GM12872 (cell line): Measurements from ENCODE around the gene SLC46A2.

Experiments
- TF ChIP-seq, protein P1 (sequence below): IDR thresholded peaks from 3 replicates; pipeline ENCODE4 v1.5.1; 2011; ENCODE audit warnings: low read depth, mild to moderate bottlenecking, low read length, moderate library complexity; ENCODE audit not compliant: insufficient read depth

Gene SLC46A2

DNA sequence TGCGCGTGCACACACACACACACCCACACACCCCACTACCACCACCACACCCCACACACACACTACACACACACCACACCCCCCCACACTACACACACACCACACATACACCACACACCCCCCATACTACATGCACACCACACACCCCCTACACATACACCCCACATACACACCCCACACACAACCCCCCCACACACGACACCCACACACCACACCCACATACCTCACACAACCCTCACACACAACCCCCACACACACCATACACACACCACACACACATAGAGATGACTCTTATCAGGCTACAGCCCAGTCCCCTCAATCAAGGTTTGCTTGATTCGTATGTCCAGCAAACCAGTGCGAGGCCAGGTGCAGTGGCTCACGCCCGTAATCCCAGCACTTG, 25.7 kb downstream of the SLC46A2 start:
- TF ChIP-seq, protein P1, sequence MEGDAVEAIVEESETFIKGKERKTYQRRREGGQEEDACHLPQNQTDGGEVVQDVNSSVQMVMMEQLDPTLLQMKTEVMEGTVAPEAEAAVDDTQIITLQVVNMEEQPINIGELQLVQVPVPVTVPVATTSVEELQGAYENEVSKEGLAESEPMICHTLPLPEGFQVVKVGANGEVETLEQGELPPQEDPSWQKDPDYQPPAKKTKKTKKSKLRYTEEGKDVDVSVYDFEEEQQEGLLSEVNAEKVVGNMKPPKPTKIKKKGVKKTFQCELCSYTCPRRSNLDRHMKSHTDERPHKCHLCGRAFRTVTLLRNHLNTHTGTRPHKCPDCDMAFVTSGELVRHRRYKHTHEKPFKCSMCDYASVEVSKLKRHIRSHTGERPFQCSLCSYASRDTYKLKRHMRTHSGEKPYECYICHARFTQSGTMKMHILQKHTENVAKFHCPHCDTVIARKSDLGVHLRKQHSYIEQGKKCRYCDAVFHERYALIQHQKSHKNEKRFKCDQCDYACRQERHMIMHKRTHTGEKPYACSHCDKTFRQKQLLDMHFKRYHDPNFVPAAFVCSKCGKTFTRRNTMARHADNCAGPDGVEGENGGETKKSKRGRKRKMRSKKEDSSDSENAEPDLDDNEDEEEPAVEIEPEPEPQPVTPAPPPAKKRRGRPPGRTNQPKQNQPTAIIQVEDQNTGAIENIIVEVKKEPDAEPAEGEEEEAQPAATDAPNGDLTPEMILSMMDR = no peak

DNA sequence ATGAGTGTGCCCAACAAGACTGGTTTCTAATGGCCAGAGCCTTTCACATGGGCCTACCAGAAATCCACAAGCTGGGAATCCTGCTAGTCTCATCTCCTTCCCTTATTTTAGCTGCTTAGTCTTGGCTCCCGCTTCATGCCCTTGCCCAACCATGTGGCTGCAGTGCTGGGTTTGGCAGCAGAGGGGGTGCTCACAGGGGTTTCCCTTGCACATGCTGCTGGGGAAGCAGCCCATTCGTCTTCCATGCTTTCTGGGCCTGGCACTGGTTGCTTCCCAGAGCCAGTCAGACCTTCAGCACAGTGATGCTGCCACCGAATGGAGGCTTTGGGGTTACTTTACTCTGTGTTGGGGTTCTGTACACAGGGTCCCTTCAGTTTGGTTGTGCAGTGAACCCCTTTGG, 26.3 kb downstream of the SLC46A2 start:
- TF ChIP-seq, protein P1 = no peak

DNA sequence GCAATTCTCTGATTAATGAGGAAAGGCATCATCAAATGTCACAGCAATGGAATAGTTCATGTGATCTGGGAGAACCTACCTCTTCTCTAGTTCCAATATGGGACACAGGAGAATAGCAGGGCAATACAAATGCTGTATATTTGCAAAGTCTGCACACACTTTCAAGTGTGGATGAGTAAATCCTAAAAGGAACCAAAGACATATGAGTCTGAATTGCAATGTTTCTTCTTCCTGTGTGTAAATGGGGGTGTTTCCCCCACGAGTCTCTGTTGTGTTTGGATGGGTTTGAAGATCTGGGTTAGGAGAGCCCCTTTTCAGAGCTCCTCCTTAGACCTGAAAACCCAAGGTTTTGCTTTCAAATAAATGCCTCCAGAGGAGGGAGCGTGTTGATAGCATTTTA, 26.9 kb downstream of the SLC46A2 start:
- TF ChIP-seq, protein P1 = no peak

DNA sequence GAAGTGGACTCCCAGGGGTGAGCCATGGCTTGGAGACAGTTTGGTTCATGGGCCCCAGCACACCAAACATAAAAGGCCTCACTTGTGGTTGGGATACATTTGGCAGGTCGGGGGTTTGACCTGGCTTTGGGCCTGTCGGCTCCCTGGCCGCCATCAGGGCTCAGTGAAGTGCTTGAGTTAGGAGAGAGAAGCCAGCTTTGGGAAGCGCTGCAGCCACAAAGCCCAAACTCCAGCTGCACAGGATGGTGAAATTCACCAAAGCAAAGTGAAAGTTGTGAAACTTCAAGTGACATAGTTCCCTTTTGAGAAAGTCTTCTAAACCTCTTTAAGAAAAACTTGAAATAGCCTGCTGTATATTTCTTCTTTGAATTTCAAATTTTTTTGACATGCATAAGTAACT, 27.5 kb downstream of the SLC46A2 start:
- TF ChIP-seq, protein P1 = no peak

DNA sequence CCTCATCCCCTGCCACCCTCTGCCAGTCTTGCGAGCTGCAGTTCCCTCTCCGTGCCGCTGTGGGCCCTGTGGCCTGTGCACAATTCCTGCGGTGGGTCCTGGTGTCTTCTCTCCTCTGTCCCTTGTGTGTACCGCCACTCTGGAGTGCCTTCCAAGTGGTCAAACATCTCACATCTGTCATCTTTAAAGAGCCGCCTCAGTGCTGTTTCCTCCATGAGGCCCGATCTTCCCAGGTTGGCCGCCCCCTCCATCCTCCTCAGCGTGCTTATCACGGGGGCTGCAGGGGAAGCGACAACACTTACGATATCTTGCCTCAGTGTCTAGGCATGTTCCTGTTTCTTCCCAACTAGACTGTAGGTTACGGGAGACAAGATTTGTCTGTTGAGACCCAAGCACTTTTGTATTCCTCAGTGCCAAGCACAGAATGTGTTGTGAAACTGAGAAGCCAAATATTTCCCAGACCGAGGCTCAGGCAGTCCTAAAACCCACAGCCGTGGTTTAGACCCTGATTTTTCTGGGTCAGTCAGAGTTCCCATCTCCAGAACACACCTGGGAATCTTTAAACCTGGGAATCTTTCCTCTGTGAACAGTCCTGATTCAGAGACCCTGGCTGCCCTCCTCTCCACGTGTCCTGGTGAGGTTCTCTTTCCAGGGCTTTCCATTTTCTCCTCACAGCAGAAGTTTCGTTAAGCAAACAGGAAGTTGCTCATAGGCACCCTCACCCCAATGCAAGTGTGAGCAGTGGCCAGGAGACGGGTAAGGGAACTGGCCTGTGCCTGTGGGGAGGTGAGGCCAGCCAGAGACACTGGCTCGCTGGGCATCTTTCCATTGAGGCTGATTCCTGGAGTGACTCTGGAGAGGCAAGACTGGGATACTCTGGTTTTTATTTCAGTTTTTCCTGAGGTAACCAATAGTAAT, 28.8 kb downstream of the SLC46A2 start:
- TF ChIP-seq, protein P1 = no peak

DNA sequence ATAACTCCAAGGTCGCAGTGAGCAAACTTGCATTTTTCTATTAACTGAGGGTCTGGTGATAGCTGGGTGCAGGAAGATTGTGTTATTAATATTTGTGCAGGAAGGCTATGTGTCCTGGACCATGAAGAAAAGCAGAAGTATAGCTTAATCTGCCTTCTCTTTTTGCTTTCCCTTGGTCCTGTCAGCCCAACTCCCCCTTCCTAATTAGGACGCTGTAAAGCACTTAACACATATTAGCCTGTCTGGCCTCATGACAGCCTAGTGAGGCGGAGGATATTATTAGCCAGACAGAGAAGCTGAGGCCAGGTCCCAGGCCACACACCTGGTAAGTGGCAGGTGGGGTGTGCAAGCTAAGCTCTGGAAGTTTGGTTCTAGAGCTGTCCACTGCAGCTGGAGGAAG, 29.5 kb downstream of the SLC46A2 start:
- TF ChIP-seq, protein P1 = no peak

DNA sequence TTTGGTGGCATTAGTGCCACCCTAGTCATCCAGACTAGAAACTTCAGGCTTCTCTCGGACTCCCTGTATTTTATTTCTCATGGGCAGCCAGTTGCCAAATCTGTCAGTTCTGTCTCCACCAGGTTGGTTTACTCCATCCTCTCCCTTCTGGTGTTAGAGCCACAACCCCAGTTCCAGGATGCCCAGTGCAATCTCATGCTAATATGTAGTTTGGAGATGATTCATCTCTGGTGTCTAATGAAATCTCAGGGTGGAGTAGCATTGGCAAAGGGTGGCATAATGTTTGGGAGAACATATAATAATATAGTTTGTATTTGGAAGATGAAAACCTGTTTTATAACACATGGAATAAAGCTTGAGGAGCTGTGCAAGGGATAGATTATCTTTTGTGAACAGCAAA, 30.2 kb downstream of the SLC46A2 start:
- TF ChIP-seq, protein P1 = no peak
